Transverse colon (tissue), 4 donors: ENCODE results near the gene CYSRT1.

Experiments used
- CTCF ChIP-seq, 5 experiments: fragments of 200-600 bp in 3 of 5; fragments of 450-650 bp in 2 of 5; sonication (generic) in 3 of 5; IDR thresholded peaks; 1 replicate in 2 of 5; 2 replicates in 3 of 5; pipeline ENCODE4 v1.5.1; 2016 to 2017; ENCODE audit warnings: antibody characterized with exemption in 5 of 5, inconsistent platforms in 3 of 5, mild to moderate bottlenecking in 2 of 5, moderate library complexity in 1 of 5
- POLR2AphosphoS5 ChIP-seq, 3 donors: sonication (generic); formaldehyde crosslinking; IDR thresholded peaks; one replicate each; pipeline ENCODE4 v1.6.1; 2016; ENCODE audit warnings: antibody characterized with exemption in 3 of 3

- no peak for TF ChIP-seq POLR2AphosphoS5 (IDR thresholded peaks at IDR 0.05)
- no peak for TF ChIP-seq CTCF (IDR thresholded peaks at IDR 0.05)
Observed at GRCh38 chr9:137211532-137211931, 13.4 kb upstream of the CYSRT1 start.
